Uterus (tissue), 4 donors: ENCODE measurements around the gene TMEM191C. TPM values are rescaled to one million over a fixed set of nuclear protein-coding genes. Genes with fewer than 3 reads are reported as not detected.
"Not testable (repeated sequence)": the region's sequence is repeated elsewhere in the genome, so short reads cannot be mapped to it uniquely, and the experiment has no call there.

Experiments used
- DNase-seq, 2 donors: peaks; one replicate each; pipeline ENCODE4 v3.0.0-alpha.2; 2019 to 2020
- H3K27ac ChIP-seq, 2 donors: fragments of 200-600 bp; sonication (generic); 1 replicate in 1 of 2; 2 replicates in 1 of 2; pipeline ENCODE4 v1.5.1; 2016 to 2018
- H3K27me3 ChIP-seq, 2 donors: fragments of 200-600 bp; sonication (generic); one replicate each; pipeline ENCODE4 v1.5.1; 2018 to 2019; ENCODE audit warnings: control low read depth in 1 of 2
- H3K36me3 ChIP-seq, 2 donors: fragments of 200-600 bp; sonication (generic); one replicate each; pipeline ENCODE4 v1.5.1; 2019; ENCODE audit warnings: control low read depth in 1 of 2
- H3K4me1 ChIP-seq, 2 donors: fragments of 200-600 bp; sonication (generic); one replicate each; pipeline ENCODE4 v1.5.1; 2018 to 2019; ENCODE audit warnings: control low read depth in 1 of 2
- H3K4me3 ChIP-seq, 2 donors: fragments of 200-600 bp; sonication (generic); 1 replicate in 1 of 2; 2 replicates in 1 of 2; pipeline ENCODE4 v1.5.1; 2018 to 2019; ENCODE audit warnings: mild to moderate bottlenecking in 1 of 2
- H3K9me3 ChIP-seq, 2 donors: fragments of 200-600 bp; sonication (generic); one replicate each; pipeline ENCODE4 v1.5.1; 2019; ENCODE audit warnings: control low read depth in 1 of 2
- intact Hi-C: fragments of 100-400 bp; cut with DNase I; formaldehyde crosslinking; loops from one replicate; pipeline ENCODE4 v1.15.1; 2023; ENCODE audit warnings: low total_unique reads
- total RNA-seq, 4 donors: library from RNA; depleted of rRNA in 3 of 4; stranded (reverse); fragments of >200 nt in 3 of 4; gene quantifications; one replicate each; pipeline versions ENCODE4 v1.1.0 to v1.2.4, GENCODE V29; 2014 to 2023
- donor health status: DM: yes; HTN: yes; CAD: no.

TMEM191C gene
- total RNA-seq, 4 donors from 2014 or later: 0.28 to 20.7 (median 0.79) TPM; not detected in 1

DNA sequence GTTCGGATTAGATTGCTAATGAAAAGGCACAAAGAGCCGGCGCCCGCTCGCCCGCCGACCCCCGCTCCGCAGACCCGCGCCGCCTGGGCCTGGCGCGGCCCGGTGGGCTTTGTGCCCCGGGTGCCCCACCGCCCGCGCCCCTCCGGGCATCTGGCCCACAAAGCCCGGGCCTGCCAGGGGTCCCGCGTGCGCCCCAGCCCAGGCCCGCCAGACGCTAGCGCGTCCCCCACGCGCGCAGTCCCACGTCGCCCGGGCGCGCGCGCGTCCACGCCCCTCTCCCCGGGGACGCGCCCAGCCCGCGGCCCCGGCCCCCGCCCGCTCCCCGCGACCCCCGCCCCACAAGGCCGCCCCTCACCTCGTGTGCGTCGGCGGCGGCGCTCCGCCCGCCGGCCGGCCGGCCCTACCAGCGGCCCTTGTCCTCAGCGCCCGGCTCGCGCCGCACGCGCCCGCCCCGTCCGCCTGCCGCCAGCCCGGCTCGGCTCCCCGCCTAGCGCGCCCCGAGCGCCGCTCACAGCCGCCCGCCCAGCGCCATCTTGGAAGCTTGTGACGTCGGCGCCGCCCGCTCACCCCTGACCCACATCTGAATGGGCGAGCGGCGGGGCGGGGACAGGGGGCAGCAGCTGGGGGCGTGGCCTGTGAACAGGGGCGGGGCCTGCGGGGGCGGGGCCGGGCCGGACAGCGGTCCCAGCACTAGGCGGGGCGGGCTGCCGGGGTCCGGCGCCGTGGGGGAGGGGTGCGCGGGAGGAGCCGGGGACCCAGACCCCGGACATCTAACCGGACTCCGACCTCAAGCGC, 50.0 kb downstream of the TMEM191C start:
- H3K9me3 ChIP-seq, H3K4me1 ChIP-seq, H3K36me3 ChIP-seq, H3K4me3 ChIP-seq, DNase-seq, H3K27ac ChIP-seq, intact Hi-C loops, H3K27me3 ChIP-seq: not testable (repeated sequence)

Other genes starting within 250 kb of the TMEM191C start
- under 1 TPM in 2 of 4 donors, not detected in 2; 0.27 to 0.41 TPM for gene RIMBP3B, start 83.6 kb upstream of the TMEM191C start, total RNA-seq
- gene HIC2, start 50.0 kb upstream of the TMEM191C start, total RNA-seq: 1 to 10 TPM in 3 of 4 donors, under 1 TPM in 1; 0.26 to 8.4 (median 5.2) TPM
- gene RIMBP3C, start 84.1 kb downstream of the TMEM191C start, total RNA-seq: not detected
- 10 to 100 TPM; 12.1 to 41.6 (median 24.1) TPM for gene UBE2L3, start 100.3 kb downstream of the TMEM191C start, total RNA-seq
- gene YDJC, start 162.6 kb downstream of the TMEM191C start, total RNA-seq: 10 to 100 TPM; 10.9 to 42.5 (median 16.0) TPM
- 1 to 10 TPM in 2 of 4 donors, not detected in 2; 1.5 to 3.5 TPM for gene CCDC116, start 165.4 kb downstream of the TMEM191C start, total RNA-seq
- gene SDF2L1, start 174.9 kb downstream of the TMEM191C start, total RNA-seq: 10 to 100 TPM in 2 of 4 donors, 1 to 10 TPM in 2; 1.8 to 22.4 (median 11.3) TPM
- 10 to 100 TPM in 2 of 4 donors, 1 to 10 TPM in 2; 5.6 to 37.9 (median 15.3) TPM for gene PPIL2, start 198.6 kb downstream of the TMEM191C start, total RNA-seq